GM12892 (cell line): ENCODE data around the gene ADRM1.

Source experiments
- POLR2A ChIP-seq: IDR thresholded peaks from 2 replicates; pipeline ENCODE4 v1.6.1; 2011; ENCODE audit warnings: low read depth, low read length, control low read depth
- POLR2AphosphoS5 ChIP-seq: IDR thresholded peaks from 2 replicates; pipeline ENCODE4 v1.6.1; 2011; ENCODE audit warnings: low read depth, low read length, control low read depth
- TAF1 ChIP-seq: IDR thresholded peaks from 2 replicates; pipeline ENCODE4 v1.6.1; 2011; ENCODE audit warnings: low read depth, mild to moderate bottlenecking, control low read depth, low read length, borderline replicate concordance

- TF ChIP-seq POLR2A = no peak
- TF ChIP-seq POLR2AphosphoS5 = no peak
- no peak for TF ChIP-seq TAF1
Measured at GRCh38 chr20:62333820-62334595, 31.2 kb downstream of the ADRM1 start.
